ENCODE measurements around the gene TLK1. TPM values are rescaled to one million over a fixed set of nuclear protein-coding genes. Genes with fewer than 3 reads are reported as not detected.

The TLK1 gene
- total RNA-seq = 24.3 and 30.7 TPM in 2 replicates

GRCh38 chr2:171160119-171160955 is at the start of gene TLK1:
TSS of gene TLK1 (minus strand) at chr2:171160893. CDS start at chr2:171160428, 465 bp downstream.

Other genes starting within 250 kb of the TLK1 start
- gene GORASP2, start 231.6 kb downstream of the TLK1 start, total RNA-seq = 70.1 and 75.8 TPM in 2 replicates